Measurements from ENCODE around the gene FZD7. TPM values are rescaled to one million over a fixed set of nuclear protein-coding genes. Genes with fewer than 3 reads are reported as not detected.

The FZD7 gene
- total RNA-seq, 1 experiment from 2014 or later, result 14.6 TPM

GRCh38 chr2:202019689-202020450 lies 13.8 kb upstream of the FZD7 start:
- no peaks in the 10 kb centered on the region for H4K20me1 ChIP-seq (ENCODE audit: insufficient read depth)
- no peaks in the 10 kb centered on the region for H3K27me3 ChIP-seq (ENCODE audit: insufficient read depth, low read length)
- no peak overlapping the region for H3K4me2 ChIP-seq (ENCODE audit: low read length)
- CTCF ChIA-PET, result no interaction called here
- H3K79me2 ChIP-seq (ENCODE audit: insufficient read depth, low read length), result no peaks in the 10 kb centered on the region
- TF ChIP-seq ZNF274 (IDR thresholded peaks at IDR 0.05; ENCODE audit: low read depth, low read length), result no peak
- TF ChIP-seq EZH2 (IDR thresholded peaks at IDR 0.05), result no peak
- no peak for TF ChIP-seq ELF1 (IDR thresholded peaks at IDR 0.05; ENCODE audit: borderline replicate concordance, low read depth)
- TF ChIP-seq SRF (IDR thresholded peaks at IDR 0.05; ENCODE audit: low read depth), result no peak
- H3K4me3 ChIP-seq (replicated peaks in 1 of 2; ENCODE audit: low read depth in 1 of 2, low read length in 2 of 2), result no peak overlapping the region
- intact Hi-C loops (cut with micrococcal nuclease), result no loop called here
- DNase-seq (ENCODE audit: low read depth, low spot score) (no peak), ATAC-seq (no peak)
- POLR2A ChIA-PET, result no interaction called here
- H3K9ac ChIP-seq (ENCODE audit: low read length), result no peak overlapping the region
- BruUV-seq (replicated peaks), result no TSS peak
- no peaks in the 10 kb centered on the region for H3K9me2 ChIP-seq (ENCODE audit: insufficient read depth)
- H3K27ac ChIP-seq (ENCODE audit: low read depth, low read length), result no peak overlapping the region
- RAD21 ChIA-PET (ENCODE audit: low non-redundant PET in 1 of 2, low total read pairs in 2 of 2, uncharacterized antibody in 2 of 2, unreplicated experiment in 2 of 2), result no interaction called here
- H2AFZ ChIP-seq (ENCODE audit: low read depth, low read length, poor library complexity, severe bottlenecking), result no peak overlapping the region
- no peaks in the 10 kb centered on the region for H3K4me1 ChIP-seq (ENCODE audit: control insufficient read depth in 1 of 2, insufficient read depth in 2 of 2, low read length in 2 of 2)
- H3K9me3 ChIP-seq (ENCODE audit: control insufficient read depth in 1 of 2, insufficient read depth in 1 of 2, low read depth in 1 of 2, low read length in 2 of 2), result no peaks in the 10 kb centered on the region
- H3K36me3 ChIP-seq (ENCODE audit: control insufficient read depth in 1 of 2, insufficient read depth in 2 of 2, low read length in 2 of 2), result no peaks in the 10 kb centered on the region

GRCh38 chr2:202022755-202023154 lies 10.9 kb upstream of the FZD7 start:
- H3K27me3 ChIP-seq (ENCODE audit: insufficient read depth, low read length), result no peaks in the 10 kb centered on the region
- DNase-seq (ENCODE audit: low read depth, low spot score) (no peak), ATAC-seq (no peak)
- H3K4me1 ChIP-seq (ENCODE audit: control insufficient read depth in 1 of 2, insufficient read depth in 2 of 2, low read length in 2 of 2), result no peaks in the 10 kb centered on the region
- no peaks in the 10 kb centered on the region for H3K9me2 ChIP-seq (ENCODE audit: insufficient read depth)
- H4K20me1 ChIP-seq (ENCODE audit: insufficient read depth), result no peaks in the 10 kb centered on the region
- H3K9me3 ChIP-seq (ENCODE audit: control insufficient read depth in 1 of 2, insufficient read depth in 1 of 2, low read depth in 1 of 2, low read length in 2 of 2), result no peaks in the 10 kb centered on the region
- no peak overlapping the region for H3K4me3 ChIP-seq (replicated peaks in 1 of 2; ENCODE audit: low read depth in 1 of 2, low read length in 2 of 2)
- ChIA-PET RAD21 (ENCODE audit: low non-redundant PET in 1 of 2, low total read pairs in 2 of 2, uncharacterized antibody in 2 of 2, unreplicated experiment in 2 of 2) (no interaction called here), CTCF (no interaction called here), POLR2A (no interaction called here)
- BruUV-seq (replicated peaks), result no TSS peak
- no peak overlapping the region for H3K9ac ChIP-seq (ENCODE audit: low read length)
- H3K27ac ChIP-seq (ENCODE audit: low read depth, low read length), result no peak overlapping the region
- TF ChIP-seq JUND (IDR thresholded peaks at IDR 0.05), result no peak
- no peak for TF ChIP-seq SRF (IDR thresholded peaks at IDR 0.05; ENCODE audit: low read depth)
- TF ChIP-seq RAD21 (IDR thresholded peaks at IDR 0.05; ENCODE audit: low read depth), result no peak
- no peak for TF ChIP-seq ELF1 (IDR thresholded peaks at IDR 0.05; ENCODE audit: borderline replicate concordance, low read depth)
- TF ChIP-seq ZBTB33 (IDR thresholded peaks at IDR 0.05; ENCODE audit: extremely low read depth, insufficient replicate concordance, low read length), result no peak
- TF ChIP-seq POLR2AphosphoS5 (IDR thresholded peaks at IDR 0.05; ENCODE audit: low read depth, low read length), result no peak
- no peak for TF ChIP-seq EZH2phosphoT487 (IDR thresholded peaks at IDR 0.05; ENCODE audit: borderline replicate concordance)
- TF ChIP-seq CTCF (IDR thresholded peaks at IDR 0.05 in 2 of 3, conservative IDR thresholded peaks at IDR 0.05 in 1 of 3; ENCODE audit: borderline replicate concordance in 1 of 3, insufficient read depth in 1 of 3, low read depth in 2 of 3, low read length in 2 of 3), result no peak
- no peak overlapping the region for H2AFZ ChIP-seq (ENCODE audit: low read depth, low read length, poor library complexity, severe bottlenecking)
- intact Hi-C loops (cut with micrococcal nuclease), result no loop called here
- H3K36me3 ChIP-seq (ENCODE audit: control insufficient read depth in 1 of 2, insufficient read depth in 2 of 2, low read length in 2 of 2), result no peaks in the 10 kb centered on the region
- no peak overlapping the region for H3K4me2 ChIP-seq (ENCODE audit: low read length)
- H3K79me2 ChIP-seq (ENCODE audit: insufficient read depth, low read length), result no peaks in the 10 kb centered on the region

Measured in HCT116 (cell line).